Neural crest cell (in vitro differentiated cells): ENCODE data around the gene USP7. TPM values are rescaled to one million over a fixed set of nuclear protein-coding genes. Genes with fewer than 3 reads are reported as not detected.

Experiments used
- DNase-seq: peaks from one replicate; pipeline ENCODE4 v3.0.0; 2021; ENCODE audit warnings: low read depth, mixed read lengths, low spot score
- H3K27ac Mint-ChIP-seq: one replicate; pipeline ENCODE4 v1.8.0; 2021; ENCODE audit warnings: mild to moderate bottlenecking, mixed read lengths; ENCODE audit not compliant: unreplicated experiment
- H3K27me3 Mint-ChIP-seq: 2 replicates; pipeline ENCODE4 v1.8.0; 2021; ENCODE audit warnings: low read depth, mild to moderate bottlenecking, mixed read lengths
- H3K36me3 Mint-ChIP-seq: 2 replicates; pipeline ENCODE4 v1.8.0; 2021; ENCODE audit warnings: low read depth, mild to moderate bottlenecking, mixed read lengths
- H3K4me1 Mint-ChIP-seq: 2 replicates; pipeline ENCODE4 v1.8.0; 2021; ENCODE audit warnings: mixed read lengths
- H3K4me3 Mint-ChIP-seq: one replicate; pipeline ENCODE4 v1.8.0; 2021; ENCODE audit warnings: mild to moderate bottlenecking, mixed read lengths
- H3K9me3 Mint-ChIP-seq: 2 replicates; pipeline ENCODE4 v1.8.0; 2021; ENCODE audit warnings: mixed read lengths
- CTCF ChIP-seq: fragments of 200-600 bp; sonication (generic); conservative IDR thresholded peaks from 2 replicates; pipeline ENCODE4 v1.5.0; 2021; ENCODE audit warnings: antibody characterized with exemption, mild to moderate bottlenecking
- total RNA-seq: library from RNA; stranded (reverse); gene quantifications from 2 replicates; pipeline ENCODE4 v1.2.1, GENCODE V29; 2021

USP7 gene
- total RNA-seq, 1 donor from 2014 or later: 162 TPM

GRCh38 chr16:8956265-8957062 is 7.2 kb downstream of the USP7 start:
- no peak overlapping the region for H3K4me3 Mint-ChIP-seq

GRCh38 chr16:8955828-8956227 is 7.9 kb downstream of the USP7 start:
- no peak overlapping the region for H3K27ac Mint-ChIP-seq
- no peak for TF ChIP-seq CTCF
- H3K4me3 Mint-ChIP-seq: no peak overlapping the region
- DNase-seq: no peak
- H3K27me3 Mint-ChIP-seq: no peaks in the 10 kb centered on the region
- H3K4me1 Mint-ChIP-seq: peaks cover 70% of the 10 kb centered on the region
- H3K9me3 Mint-ChIP-seq: no peaks in the 10 kb centered on the region
- H3K36me3 Mint-ChIP-seq: no peaks in the 10 kb centered on the region

More at GRCh38 chr16:8956265-8957062, 7.2 kb downstream of the USP7 start:
- DNase-seq: no peak
- Mint-ChIP-seq H3K9me3 (no peaks in the 10 kb centered on the region), H3K36me3 (no peaks in the 10 kb centered on the region), H3K27me3 (no peaks in the 10 kb centered on the region), H3K4me1 (peaks cover 70% of the 10 kb centered on the region), H3K27ac (no peak overlapping the region)
- no peak for TF ChIP-seq CTCF

GRCh38 chr16:8953064-8953463 is 10.6 kb downstream of the USP7 start:
- Mint-ChIP-seq H3K27ac (peak overlapping the region; percentile 69), H3K36me3 (no peaks in the 10 kb centered on the region), H3K9me3 (no peaks in the 10 kb centered on the region), H3K4me1 (peaks cover 67% of the 10 kb centered on the region), H3K27me3 (no peaks in the 10 kb centered on the region), H3K4me3 (no peak overlapping the region)
- no peak for TF ChIP-seq CTCF
- DNase-seq: no peak

GRCh38 chr16:8952281-8952751 is 11.4 kb downstream of the USP7 start:
- Mint-ChIP-seq H3K4me1 (peaks cover 69% of the 10 kb centered on the region), H3K4me3 (no peak overlapping the region), H3K27ac (no peak overlapping the region), H3K36me3 (no peaks in the 10 kb centered on the region), H3K27me3 (no peaks in the 10 kb centered on the region), H3K9me3 (no peaks in the 10 kb centered on the region)
- no peak for DNase-seq
- no peak for TF ChIP-seq CTCF

GRCh38 chr16:8951447-8952280 is 12.0 kb downstream of the USP7 start:
- TF ChIP-seq CTCF: no peak
- H3K4me1 Mint-ChIP-seq: peaks cover 67% of the 10 kb centered on the region
- H3K27ac Mint-ChIP-seq: peak overlapping the region; percentile 45
- no peaks in the 10 kb centered on the region for H3K9me3 Mint-ChIP-seq
- no peak overlapping the region for H3K4me3 Mint-ChIP-seq
- H3K36me3 Mint-ChIP-seq: no peaks in the 10 kb centered on the region
- no peaks in the 10 kb centered on the region for H3K27me3 Mint-ChIP-seq
- DNase-seq: no peak
